ACC112 (cell line): ENCODE measurements around the gene ACLY.
A peak's percentile ranks its signal among the peaks of the same experiment; 100 is the strongest.
"Not testable (repeated sequence)": the region's sequence is repeated elsewhere in the genome, so short reads cannot be mapped to it uniquely, and the experiment has no call there.

Experiments used
- H2AFZ ChIP-seq: fragments of 200-600 bp; sonication (generic); one replicate; pipeline ENCODE4 v1.6.0; 2017; ENCODE audit warnings: antibody characterized with exemption, low read length; ENCODE audit not compliant: unreplicated experiment
- H3K27ac ChIP-seq: fragments of 200-600 bp; sonication (generic); 2 replicates; pipeline ENCODE4 v1.5.1; 2014; ENCODE audit warnings: low read depth, mild to moderate bottlenecking, antibody characterized with exemption, low read length, moderate library complexity
- H3K27me3 ChIP-seq: fragments of 200-600 bp; sonication (generic); 2 replicates; pipeline ENCODE4 v1.6.1; 2014; ENCODE audit warnings: mild to moderate bottlenecking, antibody characterized with exemption, low read length, moderate library complexity, mixed read lengths; ENCODE audit not compliant: insufficient read depth
- H3K36me3 ChIP-seq: fragments of 200-600 bp; sonication (generic); 2 replicates; pipeline ENCODE4 v1.6.1; 2016; ENCODE audit warnings: mild to moderate bottlenecking, antibody characterized with exemption, low read length, moderate library complexity, mixed read lengths; ENCODE audit not compliant: insufficient read depth
- H3K4me1 ChIP-seq: fragments of 200-600 bp; sonication (generic); one replicate; pipeline ENCODE4 v1.6.1; 2016; ENCODE audit warnings: low read length, mixed read lengths; ENCODE audit not compliant: insufficient read depth, unreplicated experiment, control insufficient read depth
- H3K4me3 ChIP-seq: fragments of 200-600 bp; sonication (generic); 2 replicates; pipeline ENCODE4 v1.5.1; 2014; ENCODE audit warnings: mild to moderate bottlenecking, low read depth, low read length
- H3K79me2 ChIP-seq: fragments of 200-600 bp; sonication (generic); one replicate; pipeline ENCODE4 v1.6.0; 2016; ENCODE audit warnings: low read length; ENCODE audit not compliant: control insufficient read depth, unreplicated experiment, insufficient read depth

The ACLY gene

DNA sequence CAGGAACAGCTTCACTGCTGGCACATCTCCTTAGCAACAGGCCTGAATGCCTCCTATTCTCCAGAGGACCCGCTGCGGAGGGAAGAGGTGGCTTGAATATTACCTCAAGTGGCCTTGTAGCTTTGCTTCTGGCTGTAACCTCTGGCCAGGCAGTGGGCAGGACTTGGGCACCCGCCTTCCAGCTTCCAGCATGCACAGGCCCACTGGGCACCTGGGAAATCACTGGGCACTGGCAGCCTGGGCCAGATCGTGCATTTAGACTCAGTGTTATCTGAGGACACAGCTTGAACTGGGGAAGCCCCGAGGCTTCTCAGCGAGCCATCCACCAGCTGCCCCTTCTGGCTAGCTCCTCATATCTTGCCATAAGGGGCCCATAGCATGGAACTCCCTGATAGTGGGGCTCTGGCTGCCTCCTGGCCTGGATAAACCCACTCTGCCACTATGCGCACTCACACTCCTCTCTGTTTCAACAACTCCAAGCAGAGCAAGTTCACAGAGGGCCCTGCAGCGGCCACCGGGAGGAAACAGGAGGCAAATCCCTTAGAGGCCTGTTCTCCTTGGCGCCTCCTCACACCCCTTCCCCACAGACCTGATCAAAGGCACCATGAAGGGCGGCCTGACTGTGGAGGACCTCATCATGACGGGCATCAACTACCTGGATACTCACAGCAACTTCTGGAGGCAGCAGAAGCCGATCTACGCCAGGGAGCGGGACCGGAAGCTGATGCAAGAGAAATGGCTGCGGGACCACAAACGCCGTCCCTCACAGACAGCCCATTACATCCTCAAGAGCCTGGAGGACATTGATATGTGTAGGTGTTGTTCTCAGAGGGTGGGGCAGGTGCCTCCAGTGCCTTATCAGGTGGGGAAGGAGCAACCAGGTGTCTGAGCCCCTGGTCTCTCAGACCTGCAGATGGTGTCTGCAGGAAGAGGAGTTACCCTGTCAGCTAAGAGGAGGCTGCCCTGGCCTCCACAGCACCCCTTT, 19.5 kb upstream of the ACLY start:
- Histone ChIP-seq H3K36me3 (no peaks in the 10 kb centered on the region), H2AFZ (no peak overlapping the region)

DNA sequence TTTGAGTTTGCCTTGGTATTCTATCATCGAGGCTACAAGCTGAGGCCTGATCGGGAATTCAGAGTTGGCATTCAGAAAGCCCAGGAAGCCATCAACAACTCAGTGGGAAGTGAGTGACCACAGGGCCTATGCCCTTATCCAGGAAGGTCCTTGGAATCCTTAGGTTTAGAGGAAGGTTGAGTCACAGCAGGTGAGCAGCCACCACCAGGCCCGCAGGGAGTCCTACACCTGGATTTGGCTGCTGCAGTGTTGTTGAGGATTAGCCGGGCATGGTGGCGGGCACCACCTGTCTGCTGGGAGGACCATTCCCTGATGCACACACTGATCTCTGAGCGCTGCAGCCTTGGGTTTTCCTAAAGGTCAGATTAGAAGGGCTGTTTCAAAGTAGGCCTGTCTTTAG, 16.9 kb upstream of the ACLY start:
- H3K36me3 ChIP-seq, result no peaks in the 10 kb centered on the region
- no peaks in the 10 kb centered on the region for H3K79me2 ChIP-seq
- no peak overlapping the region for H2AFZ ChIP-seq
- no peaks in the 10 kb centered on the region for H3K4me1 ChIP-seq
- no peak overlapping the region for H3K27ac ChIP-seq
- no peaks in the 10 kb centered on the region for H3K27me3 ChIP-seq
- no peak overlapping the region for H3K4me3 ChIP-seq

More for the DNA sequence above, 19.5 kb upstream of the ACLY start:
- H3K4me3 ChIP-seq, result no peak overlapping the region
- H3K4me1 ChIP-seq, result no peaks in the 10 kb centered on the region
- no peak overlapping the region for H3K27ac ChIP-seq
- no peaks in the 10 kb centered on the region for H3K79me2 ChIP-seq
- no peaks in the 10 kb centered on the region for H3K27me3 ChIP-seq

DNA sequence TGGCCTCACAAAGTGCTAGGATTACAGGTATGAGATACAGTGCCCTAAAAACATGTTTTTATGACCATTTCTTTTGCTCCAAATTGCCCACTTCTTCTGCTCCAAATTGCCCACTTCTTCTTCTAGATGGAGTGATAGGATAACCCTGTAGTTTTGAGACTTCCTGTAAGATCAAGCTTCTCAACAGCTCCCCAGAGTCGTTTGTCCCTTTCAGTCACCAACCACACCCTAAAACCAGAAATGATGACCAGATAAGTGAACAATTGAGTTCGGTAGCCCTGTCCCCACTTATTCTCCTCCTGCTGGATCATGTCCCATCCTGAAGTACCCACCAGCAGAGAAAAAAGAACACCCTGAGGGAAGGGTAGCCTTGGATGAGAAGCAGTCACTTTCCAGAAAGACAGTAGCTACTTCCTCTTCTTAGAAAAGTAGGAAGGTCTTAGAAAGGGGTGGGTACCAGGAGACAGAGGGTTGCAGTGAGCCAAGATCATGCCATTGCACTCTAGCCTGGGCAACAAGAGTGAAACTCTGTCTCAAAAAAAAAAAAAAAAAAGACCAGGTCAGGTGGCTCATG, 14.2 kb upstream of the ACLY start:
- H3K4me3 ChIP-seq, result no peak overlapping the region
- H2AFZ ChIP-seq, result no peak overlapping the region
- no peaks in the 10 kb centered on the region for H3K36me3 ChIP-seq
- peaks cover 4% of the 10 kb centered on the region for H3K79me2 ChIP-seq
- H3K4me1 ChIP-seq, result peaks cover 14% of the 10 kb centered on the region
- no peak overlapping the region for H3K27ac ChIP-seq
- H3K27me3 ChIP-seq, result no peaks in the 10 kb centered on the region

DNA sequence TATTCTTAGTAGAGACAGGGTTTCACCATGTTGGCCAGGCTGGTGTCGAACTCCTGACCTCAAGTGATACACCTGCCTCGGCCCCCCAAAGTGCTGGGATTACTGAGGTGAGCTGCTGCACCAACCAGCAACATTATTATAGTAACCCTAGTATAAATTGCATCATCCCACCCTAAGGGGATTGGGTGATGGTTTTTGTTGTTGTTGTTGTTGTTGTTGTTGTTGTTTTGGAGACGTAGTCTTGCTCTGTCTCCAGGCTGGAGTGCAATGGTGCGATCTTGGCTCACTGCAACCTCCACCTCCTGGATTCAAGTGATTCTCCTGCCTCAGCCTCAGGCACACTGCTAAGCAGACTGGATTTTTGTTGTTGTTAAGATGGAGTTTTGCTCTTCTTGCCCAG, 13.0 kb upstream of the ACLY start:
- not testable (repeated sequence) for H3K4me3 ChIP-seq, H3K36me3 ChIP-seq, H3K27ac ChIP-seq, H2AFZ ChIP-seq, H3K27me3 ChIP-seq, H3K79me2 ChIP-seq
- H3K4me1 ChIP-seq, result peaks cover 14% of the 10 kb centered on the region

DNA sequence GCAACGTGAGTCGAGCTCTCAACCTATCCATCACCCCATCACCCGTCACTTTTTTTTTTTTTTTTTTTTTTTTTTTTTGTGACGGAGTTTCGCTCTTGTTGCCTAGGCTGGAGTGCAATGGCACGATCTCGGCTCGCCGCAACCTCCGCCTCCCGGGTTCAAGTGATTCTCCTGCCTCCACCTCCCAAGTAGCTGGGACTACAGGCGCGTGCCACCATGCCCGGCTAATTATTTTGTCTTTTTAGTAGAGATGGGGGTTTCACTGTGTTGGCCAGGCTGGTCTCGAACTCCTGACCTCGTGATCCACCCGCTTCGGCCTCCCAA, 12.0 kb upstream of the ACLY start:
- H3K27me3 ChIP-seq, H3K79me2 ChIP-seq, H3K36me3 ChIP-seq: not testable (repeated sequence)
- Histone ChIP-seq H3K4me1 (peaks cover 14% of the 10 kb centered on the region), H2AFZ (peak overlapping the region; percentile 100), H3K27ac (peak overlapping the region; percentile 86), H3K4me3 (peak overlapping the region; percentile 84)

DNA sequence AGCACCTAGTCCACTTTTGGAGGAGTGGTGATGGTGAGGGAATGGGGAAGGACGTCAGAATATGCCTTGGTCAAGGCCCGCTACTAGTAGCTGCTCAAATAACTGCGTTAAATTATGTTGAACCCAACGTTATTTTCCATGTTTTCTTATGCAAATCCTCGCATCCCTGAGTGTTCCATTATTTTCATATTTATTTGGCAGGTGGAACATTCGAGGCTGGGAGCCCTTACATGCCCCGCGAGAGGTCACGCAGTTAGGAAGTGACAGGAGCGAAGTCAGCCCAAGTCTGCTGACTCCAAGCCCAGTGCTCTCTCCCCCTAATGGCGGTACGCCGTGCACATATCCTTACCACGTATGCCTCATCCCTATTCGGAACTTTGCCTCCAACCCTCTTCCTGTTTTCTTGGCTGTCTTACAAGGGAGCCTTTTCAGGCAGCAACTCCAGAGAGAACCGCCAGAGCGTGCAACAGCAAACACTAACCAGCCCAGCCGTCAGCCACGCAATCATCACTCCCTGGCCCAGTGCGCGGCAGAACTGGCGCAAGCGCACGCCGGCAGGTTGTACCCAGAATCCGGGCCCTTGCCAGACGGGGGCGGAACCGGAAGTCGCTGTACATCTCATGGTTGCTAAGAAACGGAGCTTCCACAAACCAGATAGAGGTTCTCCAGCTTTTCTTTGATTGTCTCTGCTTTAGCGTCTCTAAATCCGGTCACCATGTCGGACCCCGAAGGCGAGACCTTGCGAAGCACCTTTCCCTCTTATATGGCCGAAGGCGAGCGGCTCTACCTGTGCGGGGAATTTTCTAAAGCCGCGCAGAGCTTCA, 11.5 kb upstream of the ACLY start, which contains the start of gene ODAD4:
TSS of gene ODAD4 (plus strand) at position 609 of the 824 bp plus-strand sequence. CDS start at position 716, 107 bp downstream.
- Histone ChIP-seq H3K27me3 (no peaks in the 10 kb centered on the region), H3K36me3 (no peaks in the 10 kb centered on the region), H3K4me3 (peak within 1 kb of the TSS; percentile 84), H2AFZ (peak within 1 kb of the TSS; percentile 100), H3K4me1 (peaks cover 14% of the 10 kb centered on the region), H3K79me2 (peaks cover 4% of the 10 kb centered on the region), H3K27ac (peak within 1 kb of the TSS; percentile 86)

DNA sequence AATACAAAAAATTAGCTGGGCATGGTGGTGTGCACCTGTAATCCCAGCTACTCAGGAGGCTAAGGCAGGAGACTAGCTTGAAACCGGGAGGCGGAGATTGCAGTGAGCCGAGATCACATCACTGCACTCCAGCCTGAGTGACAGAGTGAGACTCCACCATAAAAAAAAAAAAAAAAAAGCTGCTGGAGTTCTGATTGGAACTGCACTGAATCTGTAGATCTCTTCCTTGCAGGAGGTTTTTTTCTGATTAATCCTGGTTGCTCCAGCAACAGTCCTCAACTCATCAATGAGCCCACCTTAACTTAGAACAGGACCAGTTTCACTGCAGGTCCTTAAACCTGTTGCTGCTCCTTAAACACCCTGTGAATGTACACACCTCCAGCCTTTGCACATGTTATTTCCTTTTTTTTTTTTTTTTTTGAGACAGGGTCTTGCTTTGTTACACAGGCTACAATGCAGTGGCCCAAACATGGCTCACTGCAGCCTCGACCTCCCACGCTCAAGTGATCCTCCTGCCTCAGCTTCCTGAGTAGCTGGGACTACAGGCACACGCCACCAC, 10.0 kb upstream of the ACLY start:
- H3K4me1 ChIP-seq, result peaks cover 14% of the 10 kb centered on the region
- H3K36me3 ChIP-seq, result no peaks in the 10 kb centered on the region
- peaks cover 4% of the 10 kb centered on the region for H3K79me2 ChIP-seq
- H3K27me3 ChIP-seq, result no peaks in the 10 kb centered on the region
- H3K27ac ChIP-seq, result peak overlapping the region; percentile 86; the same call in 1 of the 2 replicates
- H3K4me3 ChIP-seq, result peak overlapping the region; percentile 84; the same call in 1 of the 2 replicates
- H2AFZ ChIP-seq, result no peak overlapping the region

DNA sequence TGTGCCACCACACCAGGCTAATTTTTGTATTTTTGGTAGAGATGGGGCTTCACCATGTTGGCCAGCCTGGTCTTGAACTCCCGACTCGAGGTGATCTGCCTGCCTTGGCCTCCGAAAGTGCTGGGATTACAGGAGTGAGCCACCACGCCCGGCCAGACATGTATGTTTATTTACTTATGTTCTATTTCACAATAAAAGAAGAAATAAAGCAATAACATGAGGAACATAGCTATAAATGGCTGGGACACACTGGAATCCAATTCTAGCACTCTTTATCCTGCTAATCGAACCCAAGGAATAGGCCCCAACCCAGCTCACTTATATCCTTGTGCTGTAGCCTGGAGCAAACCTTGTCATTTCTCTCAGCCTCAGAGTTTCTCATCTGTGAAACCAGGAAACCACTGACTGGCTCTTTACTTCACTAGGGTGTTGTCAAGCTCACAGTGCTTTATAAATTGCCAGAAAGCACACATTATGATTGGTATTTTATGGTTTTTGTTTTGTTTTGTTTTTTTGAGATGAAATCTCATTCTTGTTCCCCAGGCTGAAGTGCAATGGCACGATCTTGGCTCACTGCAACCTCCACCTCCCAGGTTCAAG, 7.3 kb upstream of the ACLY start:
- Histone ChIP-seq H3K36me3 (no peaks in the 10 kb centered on the region), H3K4me3 (no peak overlapping the region), H3K4me1 (peaks cover 14% of the 10 kb centered on the region), H3K27me3 (no peaks in the 10 kb centered on the region), H2AFZ (no peak overlapping the region), H3K79me2 (peaks cover 4% of the 10 kb centered on the region), H3K27ac (no peak overlapping the region)

DNA sequence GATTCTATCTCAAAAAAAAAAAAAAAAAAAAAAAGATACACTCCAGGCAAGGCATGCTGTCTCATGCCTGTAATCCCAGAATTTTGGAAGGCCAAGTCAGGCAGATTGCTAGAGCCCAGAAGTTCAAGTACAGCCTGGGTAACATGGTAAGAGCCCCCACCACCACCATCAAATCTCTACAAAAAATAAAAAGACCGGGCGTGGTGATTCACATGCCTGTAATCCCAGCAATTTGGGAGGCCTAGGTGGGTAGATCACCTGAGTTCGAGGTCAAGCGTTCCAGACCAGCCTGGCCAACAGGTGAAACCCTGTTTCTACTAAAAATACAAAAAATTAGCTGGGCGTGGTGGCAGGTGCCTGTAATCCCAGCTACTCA, 1.8 kb upstream of the ACLY start:
- peaks cover 28% of the 10 kb centered on the region for H3K4me1 ChIP-seq
- no peak overlapping the region for H3K27ac ChIP-seq
- no peak overlapping the region for H2AFZ ChIP-seq
- no peaks in the 10 kb centered on the region for H3K36me3 ChIP-seq
- no peaks in the 10 kb centered on the region for H3K27me3 ChIP-seq
- no peak overlapping the region for H3K4me3 ChIP-seq
- H3K79me2 ChIP-seq, result peaks cover 32% of the 10 kb centered on the region
